Mesothelial cell of epicardium (in vitro differentiated cells): ENCODE data around the gene GRIN2A. TPM values are rescaled to one million over a fixed set of nuclear protein-coding genes. Genes with fewer than 3 reads are reported as not detected.

Experiments
- DNase-seq, 2 experiments: peaks; one replicate each; pipeline ENCODE4 v3.0.0; 2021; ENCODE audit warnings: low spot score in 2 of 2; ENCODE audit not compliant: unreplicated experiment in 2 of 2
- H3K27ac Mint-ChIP-seq: 2 replicates; pipeline ENCODE4 v1.8.0; 2021; ENCODE audit warnings: mixed read lengths
- H3K27me3 Mint-ChIP-seq: 2 replicates; pipeline ENCODE4 v1.8.0; 2021; ENCODE audit warnings: low read depth, mixed read lengths
- H3K36me3 Mint-ChIP-seq: 2 replicates; pipeline ENCODE4 v1.8.0; 2021; ENCODE audit warnings: mixed read lengths
- H3K4me1 Mint-ChIP-seq: 2 replicates; pipeline ENCODE4 v1.8.0; 2021; ENCODE audit warnings: mixed read lengths
- H3K4me3 Mint-ChIP-seq: 2 replicates; pipeline ENCODE4 v1.8.0; 2021; ENCODE audit warnings: mild to moderate bottlenecking, moderate library complexity, mixed read lengths
- H3K9me3 Mint-ChIP-seq: 2 replicates; pipeline ENCODE4 v1.8.0; 2021; ENCODE audit warnings: mixed read lengths
- CTCF ChIP-seq: fragments of 200-600 bp; sonication (generic); IDR thresholded peaks from one replicate; pipeline ENCODE4 v1.5.0; 2021; ENCODE audit warnings: antibody characterized with exemption; ENCODE audit not compliant: unreplicated experiment
- total RNA-seq: library from RNA; stranded (reverse); gene quantifications from 3 replicates; pipeline ENCODE4 v1.2.1, GENCODE V29; 2021

Gene GRIN2A
- total RNA-seq, 1 donor from 2014 or later, result 4.9 TPM

- no peak for TF ChIP-seq CTCF
- DNase-seq, result no peak
- peaks cover 17% of the 10 kb centered on the region for H3K27me3 Mint-ChIP-seq
- no peak overlapping the region for H3K4me3 Mint-ChIP-seq
- peaks cover 2% of the 10 kb centered on the region for H3K4me1 Mint-ChIP-seq
- H3K27ac Mint-ChIP-seq, result no peak overlapping the region
- H3K36me3 Mint-ChIP-seq, result no peaks in the 10 kb centered on the region
- H3K9me3 Mint-ChIP-seq, result no peaks in the 10 kb centered on the region
These were observed 368.6 kb downstream of the GRIN2A start for GRCh38 chr16:9813665-9814064.

GRCh38 chr16:9808210-9808609, 374.0 kb downstream of the GRIN2A start:
- Mint-ChIP-seq H3K4me3 (no peak overlapping the region), H3K9me3 (peaks cover 6% of the 10 kb centered on the region), H3K27me3 (peaks cover 5% of the 10 kb centered on the region), H3K4me1 (peaks cover 2% of the 10 kb centered on the region), H3K27ac (no peak overlapping the region), H3K36me3 (no peaks in the 10 kb centered on the region)
- TF ChIP-seq CTCF, result no peak
- no peak for DNase-seq

- no peak for DNase-seq
- Mint-ChIP-seq H3K36me3 (no peaks in the 10 kb centered on the region), H3K27ac (no peak overlapping the region), H3K9me3 (peaks cover 6% of the 10 kb centered on the region), H3K4me3 (no peak overlapping the region), H3K27me3 (peaks cover 5% of the 10 kb centered on the region), H3K4me1 (no peaks in the 10 kb centered on the region)
- TF ChIP-seq CTCF, result no peak
These were observed 374.9 kb downstream of the GRIN2A start for GRCh38 chr16:9807302-9807701.

DNA sequence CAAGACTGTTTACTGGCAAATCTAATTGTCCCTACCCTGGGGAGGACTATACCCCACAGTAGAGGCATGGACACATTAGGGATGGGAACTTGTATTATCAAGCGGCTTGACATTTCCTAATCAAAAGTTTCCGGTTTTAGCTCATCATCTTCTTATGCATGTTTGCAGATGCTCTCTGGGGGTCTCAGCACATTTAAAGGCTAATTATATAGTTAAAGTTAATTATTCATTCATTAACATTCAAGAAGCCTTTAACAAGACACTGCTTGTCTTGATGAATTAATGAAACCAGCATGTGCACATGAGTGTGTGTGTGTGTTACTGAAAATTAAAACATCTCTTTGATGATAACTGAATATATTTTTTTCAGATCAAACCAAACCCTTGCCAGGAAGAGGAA, 377.1 kb downstream of the GRIN2A start:
- Mint-ChIP-seq H3K27me3 (peaks cover 5% of the 10 kb centered on the region), H3K9me3 (peaks cover 6% of the 10 kb centered on the region), H3K4me3 (no peak overlapping the region), H3K36me3 (no peaks in the 10 kb centered on the region), H3K27ac (no peak overlapping the region), H3K4me1 (no peaks in the 10 kb centered on the region)
- TF ChIP-seq CTCF, result no peak
- no peak for DNase-seq

DNA sequence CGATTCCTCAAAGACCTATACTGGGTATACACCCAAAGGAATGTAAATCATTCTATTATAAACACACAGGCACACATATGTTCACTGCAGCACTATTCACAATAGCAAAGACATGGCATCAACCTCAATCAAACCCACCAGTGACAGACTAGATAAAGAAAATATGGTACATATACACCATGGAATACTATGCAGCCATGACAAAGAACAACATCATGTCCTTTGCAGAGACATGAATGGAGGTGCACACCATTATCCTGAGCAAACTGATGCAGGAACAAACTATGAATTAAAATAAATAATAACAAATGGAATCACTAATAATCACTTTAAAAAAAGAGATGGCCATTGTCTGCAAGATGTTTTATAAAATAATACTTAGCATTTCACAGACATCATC, 380.1 kb downstream of the GRIN2A start:
- no peak overlapping the region for H3K4me3 Mint-ChIP-seq
- H3K4me1 Mint-ChIP-seq, result no peaks in the 10 kb centered on the region
- H3K27me3 Mint-ChIP-seq, result peaks cover 5% of the 10 kb centered on the region
- peaks cover 6% of the 10 kb centered on the region for H3K9me3 Mint-ChIP-seq
- no peak for DNase-seq
- TF ChIP-seq CTCF, result no peak
- H3K36me3 Mint-ChIP-seq, result no peaks in the 10 kb centered on the region
- no peak overlapping the region for H3K27ac Mint-ChIP-seq

GRCh38 chr16:9801651-9802050, 380.6 kb downstream of the GRIN2A start:
- no peak for TF ChIP-seq CTCF
- Mint-ChIP-seq H3K36me3 (no peaks in the 10 kb centered on the region), H3K4me3 (no peak overlapping the region), H3K9me3 (peaks cover 5% of the 10 kb centered on the region), H3K27me3 (peaks cover 5% of the 10 kb centered on the region), H3K4me1 (no peaks in the 10 kb centered on the region), H3K27ac (no peak overlapping the region)
- DNase-seq, result no peak
